ENCODE measurements around the gene NCAPD3. TPM values are rescaled to one million over a fixed set of nuclear protein-coding genes. Genes with fewer than 3 reads are reported as not detected.

The NCAPD3 gene
- total and polyA plus RNA-seq, 2 donors (not counting 3 experiments of a cell fraction or from before 2014, with no cell fraction given), result 22.6 to 43.8 TPM

- Histone ChIP-seq H3K9ac (replicated peaks; ENCODE audit: extremely low read depth, insufficient read depth, low read length) (no peak overlapping the region), H3K9me1 (replicated peaks; ENCODE audit: control insufficient read depth, extremely low read depth, insufficient read depth, low read length) (no peaks in the 10 kb centered on the region), H3K4me3 (replicated peaks in 1 of 3; ENCODE audit: insufficient read depth in 1 of 3, low read depth in 1 of 3, low read length in 3 of 3) (no peak overlapping the region), H3K79me2 (ENCODE audit: control insufficient read depth, insufficient read depth, low read length) (peaks cover 70% of the 10 kb centered on the region), H2AFZ (ENCODE audit: low read depth, low read length) (no peak overlapping the region), H3K27ac (ENCODE audit: insufficient read depth, low read depth, low read length) (no peak overlapping the region), H3K36me3 (ENCODE audit: control insufficient read depth in 2 of 2, extremely low read depth in 1 of 2, insufficient read depth in 2 of 2, low read length in 2 of 2) (no peaks in the 10 kb centered on the region), H3K4me1 (ENCODE audit: control insufficient read depth, extremely low read depth, insufficient read depth, low read length) (peaks cover 36% of the 10 kb centered on the region), H4K20me1 (replicated peaks; ENCODE audit: control insufficient read depth, extremely low read depth, insufficient read depth, low read length) (no peaks in the 10 kb centered on the region), H3K9me3 (replicated peaks; ENCODE audit: control insufficient read depth, insufficient read depth, low read length) (no peaks in the 10 kb centered on the region), H3K4me2 (ENCODE audit: insufficient read depth, low read length) (no peak overlapping the region), H3K27me3 (ENCODE audit: control insufficient read depth in 2 of 2, insufficient read depth in 2 of 2, low read length in 2 of 2) (no peaks in the 10 kb centered on the region)
- POLR2A ChIA-PET, result no interaction called here
- BruUV-seq (replicated peaks), result no TSS peak
- FAIRE-seq (no peak), DNase-seq (ENCODE audit: low read depth, low spot score) (no peak)
- CTCF ChIA-PET, result no interaction called here
- dilution Hi-C loops (cut with MboI; ENCODE audit: extremely low pct_ligation_motif_present, low sequenced_read_pairs), result no loop called here
- intact Hi-C loops (cut with micrococcal nuclease), result no loop called here
- no peak for TF ChIP-seq JUN (IDR thresholded peaks at IDR 0.05; ENCODE audit: borderline replicate concordance, insufficient read depth, insufficient read length, low read depth)
- no peak for TF ChIP-seq MYC (IDR thresholded peaks at IDR 0.05; ENCODE audit: low read depth, low read length)
- no peak for TF ChIP-seq EZH2 (IDR thresholded peaks at IDR 0.05; ENCODE audit: borderline replicate concordance, low read depth, low read length, severe bottlenecking)
- no peak for TF ChIP-seq FOS (IDR thresholded peaks at IDR 0.05; ENCODE audit: borderline replicate concordance, insufficient read depth, low read length)
- TF ChIP-seq GATA2 (IDR thresholded peaks at IDR 0.05; ENCODE audit: insufficient read depth, insufficient read length, low read depth, low read length), result no peak
- TF ChIP-seq POLR2A (IDR thresholded peaks at IDR 0.05; ENCODE audit: low read depth, low read length), result no peak
- no peak for TF ChIP-seq MAX (IDR thresholded peaks at IDR 0.05; ENCODE audit: insufficient read depth, insufficient read length)
- TF ChIP-seq POLR2AphosphoS5 (IDR thresholded peaks at IDR 0.05; ENCODE audit: insufficient read depth, low read depth, low read length), result no peak
- TF ChIP-seq CTCF (IDR thresholded peaks at IDR 0.05; ENCODE audit: extremely low read depth in 1 of 2, insufficient read depth in 1 of 2, low read depth in 1 of 2, low read length in 2 of 2), result no peak
These were observed 5.5 kb upstream of the NCAPD3 start for GRCh38 chr11:134229126-134229790.
